GM12801 (cell line): Measurements from ENCODE around the gene PXYLP1.

ENCODE experiments used
- CTCF ChIP-seq: IDR thresholded peaks from one replicate; pipeline ENCODE4 v1.5.1; 2011; ENCODE audit warnings: control low read depth; ENCODE audit not compliant: insufficient read length; ENCODE audit errors: extremely low read depth

PXYLP1 gene

GRCh38 chr3:141229132-141229531, 2.5 kb upstream of the PXYLP1 start:
- no peak for TF ChIP-seq CTCF

GRCh38 chr3:141230293-141230692, 1.3 kb upstream of the PXYLP1 start:
- TF ChIP-seq CTCF: no peak

GRCh38 chr3:141231952-141232823, 563 bp downstream of the PXYLP1 start:
- no peak for TF ChIP-seq CTCF

- TF ChIP-seq CTCF: no peak
These were observed 2.0 kb downstream of the PXYLP1 start for GRCh38 chr3:141233457-141234161.

- no peak for TF ChIP-seq CTCF
These were observed 2.7 kb downstream of the PXYLP1 start for GRCh38 chr3:141234283-141234682.

- TF ChIP-seq CTCF: no peak
These were observed 4.1 kb downstream of the PXYLP1 start for GRCh38 chr3:141235661-141236171.

GRCh38 chr3:141236361-141236760, 4.7 kb downstream of the PXYLP1 start:
- no peak for TF ChIP-seq CTCF
